GOT3 (cell line): ENCODE results near the gene ADAM19.

Experiments used
- DNase-seq: peaks from one replicate; lab custom pipeline; 2025; ENCODE audit warnings: mixed read lengths; lab: John Stamatoyannopoulos, UW

ADAM19 gene

DNA sequence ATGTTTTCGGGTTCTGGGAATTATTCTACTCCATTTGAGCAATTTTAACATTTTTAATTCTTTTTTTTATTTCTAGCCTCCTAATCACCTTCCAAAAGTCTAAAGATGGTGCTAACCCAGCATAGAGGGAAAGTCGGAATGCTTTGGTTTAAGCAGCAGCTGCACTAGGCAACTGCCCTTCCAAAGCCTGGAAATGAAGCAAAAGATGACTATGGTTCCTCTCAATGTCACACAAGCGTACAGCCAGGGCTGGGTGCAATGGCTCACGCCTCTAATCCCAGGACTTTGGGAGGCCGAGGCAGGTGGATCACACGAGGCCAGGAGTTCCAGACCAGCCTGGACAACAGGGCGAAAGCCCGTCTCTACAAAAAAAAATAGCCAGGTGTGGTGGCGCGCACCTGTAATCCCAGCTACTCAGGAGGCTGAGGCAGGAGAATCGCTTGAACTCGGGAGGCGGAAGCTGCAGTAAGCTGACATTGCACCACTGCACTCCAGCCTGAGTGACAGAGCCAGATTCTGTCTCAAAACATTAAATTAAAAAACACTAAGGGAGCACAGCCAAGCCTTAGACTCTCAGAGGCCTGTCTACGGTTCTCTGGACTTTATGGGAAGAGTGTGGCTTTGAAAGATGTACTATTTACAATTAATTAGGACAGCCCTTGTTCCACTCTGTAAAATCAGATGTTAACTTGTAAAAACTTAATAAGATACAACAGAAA, 33.1 kb downstream of the ADAM19 start:
- DNase-seq = no peak

DNA sequence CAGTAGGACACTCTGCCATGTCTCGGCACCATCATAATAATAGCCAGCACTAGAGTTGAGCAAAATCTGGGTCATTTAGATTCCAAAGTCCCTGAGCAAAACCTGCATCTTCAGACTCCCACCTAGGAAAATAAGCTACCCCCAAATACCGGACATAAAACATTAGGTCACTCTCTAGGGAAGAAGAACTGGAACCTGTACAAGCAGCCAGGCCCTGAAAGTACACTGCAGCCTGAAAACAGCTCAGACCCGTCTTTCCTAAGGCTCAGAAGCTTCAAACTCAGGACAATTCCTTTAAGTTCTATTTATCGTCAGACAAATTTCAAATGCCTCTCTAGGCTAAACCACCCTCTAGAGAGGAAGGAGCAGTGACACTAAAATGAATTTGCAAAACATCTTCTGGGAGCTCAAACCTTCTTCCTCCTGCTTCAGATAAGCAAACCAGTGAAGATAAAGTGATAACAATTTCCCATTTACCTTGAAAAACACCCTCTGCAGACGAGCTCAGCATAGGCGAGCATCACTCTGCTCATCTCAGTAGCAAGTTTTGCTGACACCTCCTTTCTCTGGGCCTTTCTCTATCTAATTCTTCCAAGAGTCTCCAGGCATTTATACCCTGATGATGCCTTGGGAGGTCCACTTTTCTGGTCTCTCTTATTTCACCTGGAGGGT, 34.0 kb downstream of the ADAM19 start:
- DNase-seq = no peak

- DNase-seq = no peak
Measured at GRCh38 chr5:157540707-157541446, 34.7 kb downstream of the ADAM19 start.

- DNase-seq = no peak
Measured at GRCh38 chr5:157540124-157540523, 35.5 kb downstream of the ADAM19 start.

- DNase-seq = no peak
Measured at GRCh38 chr5:157539503-157540022, 36.0 kb downstream of the ADAM19 start.

- DNase-seq = no peak
Measured at GRCh38 chr5:157538311-157538710, 37.3 kb downstream of the ADAM19 start.

- DNase-seq = no peak
Measured at GRCh38 chr5:157535042-157535865, 40.3 kb downstream of the ADAM19 start.

- no peak for DNase-seq
Measured at GRCh38 chr5:157533011-157533481, 42.5 kb downstream of the ADAM19 start.

DNA sequence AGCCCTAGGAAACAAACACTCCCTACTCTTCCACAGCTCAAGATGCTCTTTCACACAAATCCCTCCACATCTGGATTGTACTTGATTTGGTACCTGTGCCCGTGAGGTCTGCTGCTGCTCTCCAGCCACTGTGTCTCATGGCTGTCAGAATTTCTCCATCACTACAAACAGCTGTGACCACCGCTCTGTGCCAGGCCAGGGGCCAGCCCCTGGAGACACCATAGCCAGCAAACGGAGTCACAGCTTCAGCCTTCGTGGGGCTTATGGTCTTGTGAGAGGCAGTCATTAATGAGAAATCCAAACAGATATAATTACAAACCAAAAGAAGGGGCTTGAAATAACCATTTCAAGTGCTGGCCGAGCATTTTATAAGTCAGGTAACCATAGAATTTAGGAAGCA, 43.6 kb downstream of the ADAM19 start:
- DNase-seq = no peak

- DNase-seq = no peak
Measured at GRCh38 chr5:157530226-157530972, 45.2 kb downstream of the ADAM19 start.

DNA sequence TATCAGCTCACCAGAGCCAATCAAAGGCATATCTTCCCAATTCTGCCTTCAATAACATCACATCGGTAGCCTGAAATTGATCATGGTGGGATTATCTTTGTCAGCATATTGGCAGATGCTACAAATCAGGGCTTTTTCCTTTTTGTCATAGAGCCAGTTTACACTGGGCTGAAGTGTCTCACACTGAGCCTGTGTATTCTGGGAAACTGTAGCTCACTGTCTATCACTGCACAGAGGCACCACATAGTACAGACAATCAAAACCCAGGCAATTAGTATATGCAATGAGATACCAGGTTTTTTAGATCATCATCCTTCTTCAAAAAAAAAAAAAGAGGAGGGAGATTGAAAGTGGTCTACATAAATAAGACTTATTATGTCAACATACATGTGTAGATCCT, 46.6 kb downstream of the ADAM19 start:
- DNase-seq = no peak

- no peak for DNase-seq
Measured at GRCh38 chr5:157528036-157528632, 47.4 kb downstream of the ADAM19 start.

DNA sequence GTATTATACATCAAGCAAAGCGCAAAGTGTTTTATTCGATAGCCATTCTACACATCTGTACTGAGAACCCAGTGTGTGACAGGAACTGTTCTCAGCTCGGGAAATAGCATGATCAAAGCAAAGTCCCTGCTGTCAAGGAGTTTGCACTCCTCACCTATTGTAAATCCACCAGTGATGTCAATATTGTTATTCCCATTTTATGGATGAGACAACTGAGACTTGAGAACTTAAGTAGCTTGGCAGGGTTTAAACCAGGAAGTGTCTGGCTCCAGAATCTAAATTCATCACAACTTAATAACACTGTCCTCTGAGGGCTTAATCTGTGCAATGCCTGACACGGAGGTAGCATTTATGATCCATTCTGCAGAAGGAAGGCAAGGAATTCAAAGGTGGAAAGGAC, 50.7 kb downstream of the ADAM19 start:
- no peak for DNase-seq

- DNase-seq = no peak
Measured at GRCh38 chr5:157523976-157524375, 51.6 kb downstream of the ADAM19 start.

DNA sequence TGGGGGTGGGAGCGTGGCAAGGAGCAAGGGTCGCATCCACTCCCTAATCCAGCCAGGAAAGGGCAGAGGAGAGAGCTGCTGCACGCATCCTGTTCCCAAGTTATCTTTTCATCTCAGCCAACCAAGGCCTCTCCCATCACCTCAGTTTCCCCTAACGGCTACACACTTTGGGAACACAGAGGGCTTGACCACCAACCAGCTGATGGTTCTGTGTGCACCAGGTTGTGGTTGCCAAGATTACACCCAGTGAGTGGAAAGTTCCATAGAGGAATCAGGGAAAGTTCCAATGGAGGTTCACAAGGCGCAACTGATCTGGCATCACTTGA, 53.9 kb downstream of the ADAM19 start:
- no peak for DNase-seq

GRCh38 chr5:157520911-157521703, 54.5 kb downstream of the ADAM19 start:
- DNase-seq = no peak

DNA sequence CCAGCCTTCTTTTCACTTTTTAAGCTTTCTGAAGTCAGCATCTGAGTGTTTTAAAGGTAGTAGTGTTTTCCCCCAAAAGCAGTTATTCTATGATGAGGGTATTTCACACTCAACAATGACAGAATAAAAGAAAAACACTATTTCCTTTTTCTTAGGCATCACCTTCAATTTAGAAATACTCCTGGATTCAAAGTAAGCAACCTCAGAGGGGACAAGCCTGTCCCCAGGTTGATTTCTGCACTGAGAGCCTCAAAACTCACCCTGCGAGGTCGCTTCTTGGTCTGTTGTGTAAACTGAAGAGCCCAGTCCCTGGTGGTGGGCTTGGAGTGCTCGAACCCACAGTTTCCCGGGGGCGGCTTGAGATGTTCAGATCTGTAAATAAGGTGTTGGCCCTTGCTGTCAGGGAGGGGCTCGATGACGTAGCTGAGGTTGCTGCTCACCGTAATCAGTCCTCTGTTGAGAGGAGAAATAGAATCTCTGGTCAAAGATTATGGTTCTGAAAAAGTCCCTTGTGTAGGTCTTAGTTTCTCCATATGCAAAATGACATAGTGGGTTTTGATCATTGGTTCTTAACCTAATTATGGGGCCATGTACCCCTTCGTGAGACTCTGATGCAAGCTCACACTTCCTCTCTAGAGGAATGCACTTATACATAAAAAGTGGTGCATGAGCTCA, 55.9 kb downstream of the ADAM19 start:
- DNase-seq = no peak

DNA sequence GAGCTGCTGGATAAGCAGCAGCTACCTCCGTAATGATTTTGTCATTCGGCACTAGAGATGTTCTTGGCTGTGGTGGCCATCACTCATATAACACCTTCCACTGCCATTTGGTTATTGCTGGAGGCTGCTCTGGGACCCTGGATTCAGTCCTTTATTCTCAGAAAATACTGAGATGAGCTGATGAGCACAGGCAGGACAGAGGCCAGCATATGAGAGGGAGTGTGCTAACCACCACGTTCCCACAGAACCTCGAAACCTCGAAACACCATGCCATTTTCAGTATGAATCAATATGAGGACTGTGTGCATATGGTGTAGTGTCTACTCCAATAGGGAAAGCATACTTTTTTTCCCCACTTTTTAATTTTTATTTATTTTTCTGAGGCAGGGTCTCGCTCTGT, 56.6 kb downstream of the ADAM19 start:
- DNase-seq = no peak

DNA sequence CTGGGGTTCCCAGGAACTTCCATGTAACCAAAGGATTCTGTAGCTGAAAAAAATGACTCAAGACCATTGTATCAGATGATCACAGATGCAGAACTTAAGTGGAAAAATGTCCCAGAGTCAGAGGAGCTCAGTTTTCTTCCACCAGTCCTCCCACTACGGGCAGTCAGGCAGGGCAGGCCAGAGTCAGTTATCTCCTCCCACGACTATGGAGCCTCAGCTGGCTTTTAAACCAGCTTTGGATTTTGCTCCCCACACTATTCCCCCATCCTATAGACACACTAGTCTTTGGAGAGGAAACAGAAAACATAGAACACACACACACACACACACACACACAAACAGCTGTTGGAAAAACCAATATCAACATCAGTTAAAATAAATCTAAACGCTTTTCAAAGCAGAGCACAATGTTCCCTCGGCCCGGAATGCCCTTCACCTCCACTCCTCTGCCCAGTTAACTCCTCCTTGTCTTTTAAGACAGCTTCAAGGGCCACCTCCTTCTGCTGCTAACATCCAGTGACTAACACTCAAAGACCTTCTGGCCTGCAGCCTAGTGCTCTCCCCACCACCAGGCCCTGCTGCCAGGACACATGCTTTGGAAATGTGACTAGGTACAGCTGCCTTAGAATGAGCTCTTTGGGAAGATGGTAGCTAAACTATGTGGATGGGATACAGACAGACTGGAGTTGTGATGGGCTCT, 58.8 kb downstream of the ADAM19 start:
- peak; percentile 41 for DNase-seq
